ENCODE results near the gene GRHPR.

DNA sequence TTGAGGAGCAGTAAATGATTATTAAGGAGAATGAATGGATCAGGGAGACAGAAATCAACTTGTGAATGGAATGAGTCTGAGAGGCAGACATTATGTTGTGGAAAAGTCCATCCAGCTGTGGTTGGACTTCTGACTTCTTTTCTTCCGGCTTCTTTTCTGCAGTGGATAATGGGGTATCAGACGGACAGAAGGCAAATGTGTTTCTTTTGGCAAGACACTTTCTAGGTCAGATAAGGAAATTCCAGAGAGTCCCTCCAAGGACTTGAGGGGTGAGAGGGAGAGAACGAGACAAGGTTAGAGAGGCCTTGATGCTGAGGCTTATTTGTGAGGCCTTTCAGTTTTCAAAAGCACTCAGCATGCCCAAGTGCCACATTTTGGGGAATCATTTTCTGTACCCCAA lies 17.1 kb upstream of the GRHPR start:
- TF ChIP-seq, protein P1, sequence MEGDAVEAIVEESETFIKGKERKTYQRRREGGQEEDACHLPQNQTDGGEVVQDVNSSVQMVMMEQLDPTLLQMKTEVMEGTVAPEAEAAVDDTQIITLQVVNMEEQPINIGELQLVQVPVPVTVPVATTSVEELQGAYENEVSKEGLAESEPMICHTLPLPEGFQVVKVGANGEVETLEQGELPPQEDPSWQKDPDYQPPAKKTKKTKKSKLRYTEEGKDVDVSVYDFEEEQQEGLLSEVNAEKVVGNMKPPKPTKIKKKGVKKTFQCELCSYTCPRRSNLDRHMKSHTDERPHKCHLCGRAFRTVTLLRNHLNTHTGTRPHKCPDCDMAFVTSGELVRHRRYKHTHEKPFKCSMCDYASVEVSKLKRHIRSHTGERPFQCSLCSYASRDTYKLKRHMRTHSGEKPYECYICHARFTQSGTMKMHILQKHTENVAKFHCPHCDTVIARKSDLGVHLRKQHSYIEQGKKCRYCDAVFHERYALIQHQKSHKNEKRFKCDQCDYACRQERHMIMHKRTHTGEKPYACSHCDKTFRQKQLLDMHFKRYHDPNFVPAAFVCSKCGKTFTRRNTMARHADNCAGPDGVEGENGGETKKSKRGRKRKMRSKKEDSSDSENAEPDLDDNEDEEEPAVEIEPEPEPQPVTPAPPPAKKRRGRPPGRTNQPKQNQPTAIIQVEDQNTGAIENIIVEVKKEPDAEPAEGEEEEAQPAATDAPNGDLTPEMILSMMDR (IDR thresholded peaks at IDR 0.05) = no peak
- TF ChIP-seq POLR2A (IDR thresholded peaks at IDR 0.05) = no peak
